Mesendoderm (in vitro differentiated cells): ENCODE measurements around the gene PKD1L1.

Source experiments
- DNase-seq: peaks from one replicate; pipeline ENCODE4 v3.0.0; 2013
- H2AK5ac ChIP-seq: 2 replicates; pipeline ENCODE4 v1.6.1; 2013; ENCODE audit warnings: low read length, inconsistent platforms
- H2BK120ac ChIP-seq: 2 replicates; pipeline ENCODE4 v1.6.1; 2013; ENCODE audit warnings: low read depth, mild to moderate bottlenecking, low read length, moderate library complexity, mixed read lengths
- H2BK15ac ChIP-seq: replicated peaks from 2 replicates; pipeline ENCODE4 v1.6.1; 2013; ENCODE audit warnings: low read depth, mild to moderate bottlenecking, moderate library complexity
- H2BK5ac ChIP-seq: 2 replicates; pipeline ENCODE4 v1.6.1; 2013; ENCODE audit warnings: low read length, inconsistent platforms
- H3K18ac ChIP-seq: 2 replicates; pipeline ENCODE4 v1.6.1; 2013; ENCODE audit warnings: mild to moderate bottlenecking, low read length, mixed read lengths
- H3K23ac ChIP-seq: one replicate; pipeline ENCODE4 v1.6.1; 2013; ENCODE audit warnings: low read length
- H3K27ac ChIP-seq: 2 replicates; pipeline ENCODE4 v1.5.1; 2013; ENCODE audit warnings: low read depth, mild to moderate bottlenecking, inconsistent platforms, low read length, moderate library complexity
- H3K27me3 ChIP-seq: 2 replicates; pipeline ENCODE4 v1.6.1; 2013; ENCODE audit warnings: low read length, control low read depth, mild to moderate bottlenecking, inconsistent platforms; ENCODE audit not compliant: insufficient read depth, poor library complexity
- H3K36me3 ChIP-seq: 2 replicates; pipeline ENCODE4 v1.6.1; 2013; ENCODE audit warnings: low read length, inconsistent platforms; ENCODE audit not compliant: control insufficient read depth, insufficient read depth
- H3K4ac ChIP-seq: one replicate; pipeline ENCODE4 v1.6.1; 2013; ENCODE audit warnings: low read depth, mild to moderate bottlenecking, low read length, moderate library complexity
- H3K4me1 ChIP-seq: 2 replicates; pipeline ENCODE4 v1.6.1; 2013; ENCODE audit warnings: low read depth, low read length, inconsistent platforms; ENCODE audit not compliant: control insufficient read depth
- H3K4me2 ChIP-seq: 2 replicates; pipeline ENCODE4 v1.6.1; 2013; ENCODE audit warnings: low read length
- H3K4me3 ChIP-seq: 2 replicates; pipeline ENCODE4 v1.5.1; 2013; ENCODE audit warnings: mild to moderate bottlenecking, low read length
- H3K56ac ChIP-seq: one replicate; pipeline ENCODE4 v1.6.1; 2013; ENCODE audit warnings: low read length
- H3K79me1 ChIP-seq: 2 replicates; pipeline ENCODE4 v1.6.1; 2013; ENCODE audit warnings: low read length, inconsistent platforms
- H3K79me2 ChIP-seq: 2 replicates; pipeline ENCODE4 v1.6.1; 2013; ENCODE audit warnings: mild to moderate bottlenecking, low read length; ENCODE audit not compliant: control insufficient read depth, insufficient read depth
- H3K9ac ChIP-seq: 2 replicates; pipeline ENCODE4 v1.6.1; 2013; ENCODE audit warnings: low read length, inconsistent platforms
- H4K5ac ChIP-seq: one replicate; pipeline ENCODE4 v1.6.1; 2013; ENCODE audit warnings: low read length
- H4K8ac ChIP-seq: one replicate; pipeline ENCODE4 v1.6.1; 2013; ENCODE audit warnings: low read depth, mild to moderate bottlenecking, control low read depth, low read length, moderate library complexity
- WGBS: extraction: QIAGEN DNeasy Blood & Tissue Kit; methylation state at CpG from one replicate; pipeline ENCODE4 v1.1.7; 2013; ENCODE audit warnings: low lambda C conversion rate, missing lambda C conversion rate; ENCODE audit not compliant: insufficient coverage; ENCODE audit errors: extremely low coverage; 5-methylcytosine and 5-hydroxymethylcytosine counted together

PKD1L1 gene

DNA sequence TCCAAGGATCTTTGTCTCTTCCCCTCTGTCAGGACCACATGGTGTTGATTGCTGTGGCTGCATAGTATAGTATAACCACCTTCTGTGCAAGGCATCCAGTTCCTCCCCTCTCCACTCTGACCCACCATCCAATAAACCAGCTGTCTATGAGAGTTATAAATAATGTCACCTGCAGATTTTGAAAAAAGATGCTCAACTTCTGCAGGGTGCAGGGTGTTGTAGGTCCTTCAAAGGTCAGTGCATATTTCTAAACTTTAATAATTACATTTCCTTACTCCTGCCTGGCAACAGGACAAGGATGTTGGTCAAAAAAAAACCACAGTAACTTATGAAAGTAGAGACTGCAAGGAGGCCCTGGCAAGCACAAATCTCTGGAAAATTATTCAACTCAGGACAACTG is 166.2 kb downstream of the PKD1L1 start:
- Histone ChIP-seq H3K56ac (no peak overlapping the region), H3K27me3 (no peaks in the 10 kb centered on the region), H2BK15ac (no peak overlapping the region), H3K9ac (no peak overlapping the region), H4K5ac (no peak overlapping the region), H3K79me2 (no peaks in the 10 kb centered on the region), H3K4me1 (no peaks in the 10 kb centered on the region), H3K27ac (no peak overlapping the region), H2BK120ac (no peak overlapping the region), H3K18ac (no peak overlapping the region), H3K36me3 (no peaks in the 10 kb centered on the region), H2AK5ac (no peak overlapping the region), H2BK5ac (no peak overlapping the region), H3K79me1 (no peaks in the 10 kb centered on the region), H3K4me2 (no peak overlapping the region), H3K4me3 (no peak overlapping the region), H4K8ac (no peak overlapping the region), H3K23ac (no peak overlapping the region), H3K4ac (no peak overlapping the region)
- no peak for DNase-seq

DNA sequence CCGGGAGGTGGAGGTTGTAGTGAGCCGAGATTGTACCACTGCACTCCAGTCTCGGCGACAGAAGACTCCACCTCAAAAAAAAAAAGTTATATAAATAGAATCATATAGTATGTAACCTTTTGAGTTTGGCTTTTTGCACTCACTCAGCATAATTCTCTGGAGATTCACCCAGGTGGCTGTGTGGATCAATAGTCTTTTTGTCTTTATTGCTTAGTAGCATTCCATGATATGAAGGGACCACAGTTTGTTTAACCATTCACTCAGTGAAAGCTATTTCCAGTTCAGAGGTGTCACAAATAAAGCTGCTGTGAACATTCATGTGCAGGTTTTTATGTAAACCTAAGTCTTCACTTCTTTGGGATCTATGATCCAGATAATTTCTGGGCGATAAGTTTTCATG is 167.7 kb downstream of the PKD1L1 start:
- H3K23ac ChIP-seq, result no peak overlapping the region
- H4K5ac ChIP-seq, result no peak overlapping the region
- H3K79me1 ChIP-seq, result no peaks in the 10 kb centered on the region
- no peak for DNase-seq
- no peaks in the 10 kb centered on the region for H3K79me2 ChIP-seq
- no peaks in the 10 kb centered on the region for H3K27me3 ChIP-seq
- no peak overlapping the region for H2BK15ac ChIP-seq
- H3K18ac ChIP-seq, result no peak overlapping the region
- no peaks in the 10 kb centered on the region for H3K36me3 ChIP-seq
- no peak overlapping the region for H3K4me3 ChIP-seq
- H2BK120ac ChIP-seq, result no peak overlapping the region
- no peak overlapping the region for H2AK5ac ChIP-seq
- H4K8ac ChIP-seq, result no peak overlapping the region
- no peak overlapping the region for H3K9ac ChIP-seq
- no peak overlapping the region for H3K56ac ChIP-seq
- no peak overlapping the region for H3K4me2 ChIP-seq
- no peak overlapping the region for H3K27ac ChIP-seq
- no peak overlapping the region for H3K4ac ChIP-seq
- no CpG with 5 or more reads among the region's 5 CpGs for WGBS
- no peaks in the 10 kb centered on the region for H3K4me1 ChIP-seq
- no peak overlapping the region for H2BK5ac ChIP-seq

DNA sequence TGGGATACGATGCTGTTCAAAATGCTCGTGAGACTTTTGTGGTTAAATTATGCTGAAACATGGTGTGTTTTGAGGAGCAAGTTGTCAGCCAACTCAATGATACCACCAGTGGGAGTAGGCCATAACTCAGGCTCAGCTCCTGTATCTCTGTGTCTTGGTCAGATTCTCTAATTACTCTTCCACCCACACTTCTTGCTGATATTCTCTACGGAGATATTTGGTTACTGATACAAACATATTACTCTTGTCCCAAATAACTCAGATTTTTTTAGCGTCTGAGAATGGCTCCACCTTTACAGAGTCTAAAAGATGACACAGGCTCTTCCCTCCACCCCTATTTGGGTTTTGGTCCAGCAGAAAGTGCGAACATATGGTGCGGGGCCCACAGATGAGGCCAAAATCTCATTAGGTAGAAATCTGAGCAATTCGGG is 168.9 kb downstream of the PKD1L1 start:
- no peaks in the 10 kb centered on the region for H3K36me3 ChIP-seq
- H3K79me1 ChIP-seq, result no peaks in the 10 kb centered on the region
- no peak overlapping the region for H4K8ac ChIP-seq
- no peaks in the 10 kb centered on the region for H3K27me3 ChIP-seq
- H3K9ac ChIP-seq, result no peak overlapping the region
- no peak overlapping the region for H3K4me3 ChIP-seq
- no peak overlapping the region for H3K27ac ChIP-seq
- H3K18ac ChIP-seq, result no peak overlapping the region
- H4K5ac ChIP-seq, result no peak overlapping the region
- H3K4me2 ChIP-seq, result no peak overlapping the region
- H2AK5ac ChIP-seq, result no peak overlapping the region
- H2BK5ac ChIP-seq, result no peak overlapping the region
- no peak overlapping the region for H3K56ac ChIP-seq
- WGBS, result no CpG with 5 or more reads among the region's 7 CpGs
- no peak for DNase-seq
- no peaks in the 10 kb centered on the region for H3K79me2 ChIP-seq
- no peak overlapping the region for H2BK120ac ChIP-seq
- H2BK15ac ChIP-seq, result no peak overlapping the region
- no peak overlapping the region for H3K23ac ChIP-seq
- H3K4me1 ChIP-seq, result no peaks in the 10 kb centered on the region
- no peak overlapping the region for H3K4ac ChIP-seq

DNA sequence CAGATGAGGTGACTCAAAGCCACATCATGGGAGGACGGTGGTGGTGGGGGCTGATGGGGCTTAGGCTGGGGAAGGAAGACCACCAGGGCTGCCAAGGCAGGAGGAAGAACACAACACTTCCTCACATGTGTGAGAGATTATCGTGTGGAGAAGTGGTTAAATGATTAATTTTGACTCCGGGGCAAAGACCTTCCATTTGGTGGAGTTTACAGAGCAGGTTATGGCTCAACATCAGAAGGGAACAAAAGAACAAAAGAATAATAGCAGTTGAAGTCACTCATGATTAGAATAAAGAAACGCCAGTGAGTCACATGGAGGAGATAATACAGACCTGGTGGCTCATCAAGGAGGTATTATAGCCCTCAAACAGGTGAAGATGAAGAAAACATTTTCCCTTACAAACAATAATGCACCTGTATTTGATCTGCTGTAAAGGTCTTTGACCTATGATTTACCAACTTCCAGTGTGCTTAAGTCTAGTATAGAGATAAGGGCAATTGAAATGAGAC is 170.1 kb downstream of the PKD1L1 start:
- H3K4ac ChIP-seq, result no peak overlapping the region
- H2BK5ac ChIP-seq, result no peak overlapping the region
- H4K5ac ChIP-seq, result no peak overlapping the region
- no peaks in the 10 kb centered on the region for H3K27me3 ChIP-seq
- no peak overlapping the region for H3K23ac ChIP-seq
- H3K79me2 ChIP-seq, result no peaks in the 10 kb centered on the region
- no CpG with 5 or more reads among the region's 4 CpGs for whole genome bisulfite sequencing
- DNase-seq, result no peak
- H3K27ac ChIP-seq, result no peak overlapping the region
- H3K9ac ChIP-seq, result no peak overlapping the region
- H3K18ac ChIP-seq, result no peak overlapping the region
- no peak overlapping the region for H3K4me3 ChIP-seq
- H3K4me1 ChIP-seq, result no peaks in the 10 kb centered on the region
- no peak overlapping the region for H3K4me2 ChIP-seq
- no peak overlapping the region for H3K56ac ChIP-seq
- no peaks in the 10 kb centered on the region for H3K79me1 ChIP-seq
- no peaks in the 10 kb centered on the region for H3K36me3 ChIP-seq
- H2BK15ac ChIP-seq, result no peak overlapping the region
- no peak overlapping the region for H2AK5ac ChIP-seq
- H4K8ac ChIP-seq, result no peak overlapping the region
- no peak overlapping the region for H2BK120ac ChIP-seq

DNA sequence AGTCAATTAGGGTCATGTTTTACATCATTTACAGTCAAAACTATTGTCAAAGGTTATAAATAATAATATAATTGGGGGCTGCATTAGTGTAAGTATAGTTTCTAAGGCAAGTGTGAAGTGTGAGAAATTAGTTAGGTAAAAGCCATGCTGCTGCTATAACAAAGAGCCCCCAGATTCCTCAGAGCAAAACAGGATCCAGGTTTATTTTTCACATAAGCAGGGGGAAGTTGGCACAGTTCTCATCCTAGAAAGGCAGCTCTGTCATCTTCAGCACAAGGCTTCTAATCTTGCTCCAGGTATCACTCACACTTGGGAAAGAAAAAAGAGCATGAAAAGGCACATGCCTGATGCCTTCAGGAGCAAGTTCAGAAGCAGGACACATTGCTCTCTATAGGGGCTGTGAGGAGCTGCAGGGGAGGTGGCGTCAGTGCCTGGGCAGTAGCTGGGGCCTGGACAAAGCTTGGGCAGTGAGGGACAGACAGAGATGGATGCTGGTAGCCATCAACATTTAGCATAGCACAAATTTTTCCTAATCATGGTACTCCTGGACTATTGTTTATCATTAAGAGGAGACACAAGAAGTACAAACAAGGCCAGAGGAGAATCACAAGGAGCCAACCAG is 170.6 kb downstream of the PKD1L1 start:
- Histone ChIP-seq H3K4me2 (no peak overlapping the region), H2BK5ac (no peak overlapping the region), H3K27ac (no peak overlapping the region), H4K5ac (no peak overlapping the region), H3K18ac (no peak overlapping the region), H2AK5ac (no peak overlapping the region), H3K36me3 (no peaks in the 10 kb centered on the region), H3K4ac (no peak overlapping the region), H3K23ac (no peak overlapping the region), H3K9ac (no peak overlapping the region), H3K4me3 (no peak overlapping the region), H4K8ac (no peak overlapping the region), H3K79me2 (no peaks in the 10 kb centered on the region), H3K27me3 (no peaks in the 10 kb centered on the region), H3K56ac (no peak overlapping the region), H3K79me1 (no peaks in the 10 kb centered on the region), H2BK15ac (no peak overlapping the region), H3K4me1 (no peaks in the 10 kb centered on the region), H2BK120ac (no peak overlapping the region)
- no CpG with 5 or more reads among the region's 1 CpG for WGBS
- no peak for DNase-seq

DNA sequence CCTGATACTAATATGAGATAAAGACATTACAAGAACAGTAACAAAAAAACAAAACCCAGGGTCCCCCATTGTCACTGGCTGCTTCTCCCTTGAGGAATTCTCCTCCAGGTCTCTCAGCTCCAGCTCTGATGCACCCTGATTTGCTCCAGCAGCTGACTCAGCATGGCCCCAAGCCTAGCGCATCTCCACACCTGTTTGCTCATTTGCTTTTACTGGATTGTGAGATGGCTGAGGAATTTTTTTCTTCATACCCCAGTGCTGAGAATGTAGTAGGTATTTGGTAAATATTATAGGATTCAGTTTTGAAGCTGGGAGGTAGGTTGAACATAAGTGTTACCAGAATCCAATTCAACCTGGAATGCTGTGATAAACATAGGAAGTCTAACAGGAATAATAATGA is 171.9 kb downstream of the PKD1L1 start:
- H3K4me1 ChIP-seq, result peaks cover 2% of the 10 kb centered on the region
- no peak overlapping the region for H2BK120ac ChIP-seq
- no peaks in the 10 kb centered on the region for H3K79me1 ChIP-seq
- H2BK5ac ChIP-seq, result no peak overlapping the region
- H3K27ac ChIP-seq, result no peak overlapping the region
- no peak overlapping the region for H3K4me2 ChIP-seq
- no peak overlapping the region for H3K9ac ChIP-seq
- no peak overlapping the region for H3K4ac ChIP-seq
- no peak overlapping the region for H2BK15ac ChIP-seq
- no peaks in the 10 kb centered on the region for H3K36me3 ChIP-seq
- no peaks in the 10 kb centered on the region for H3K79me2 ChIP-seq
- H3K4me3 ChIP-seq, result no peak overlapping the region
- DNase-seq, result no peak
- WGBS, result no CpG with 5 or more reads among the region's 1 CpG
- no peaks in the 10 kb centered on the region for H3K27me3 ChIP-seq
- no peak overlapping the region for H3K18ac ChIP-seq
- no peak overlapping the region for H2AK5ac ChIP-seq
- no peak overlapping the region for H3K23ac ChIP-seq
- H4K5ac ChIP-seq, result no peak overlapping the region
- H3K56ac ChIP-seq, result no peak overlapping the region
- no peak overlapping the region for H4K8ac ChIP-seq
